Endothelial cell of hepatic sinusoid (primary cell): ENCODE results near the gene TNFRSF8.

Source experiments
- in situ Hi-C: cut with HindIII; loops from 2 replicates; pipeline ENCODE4 v1.10.0; 2017; ENCODE audit warnings: low sequenced_read_pairs

TNFRSF8 gene

DNA sequence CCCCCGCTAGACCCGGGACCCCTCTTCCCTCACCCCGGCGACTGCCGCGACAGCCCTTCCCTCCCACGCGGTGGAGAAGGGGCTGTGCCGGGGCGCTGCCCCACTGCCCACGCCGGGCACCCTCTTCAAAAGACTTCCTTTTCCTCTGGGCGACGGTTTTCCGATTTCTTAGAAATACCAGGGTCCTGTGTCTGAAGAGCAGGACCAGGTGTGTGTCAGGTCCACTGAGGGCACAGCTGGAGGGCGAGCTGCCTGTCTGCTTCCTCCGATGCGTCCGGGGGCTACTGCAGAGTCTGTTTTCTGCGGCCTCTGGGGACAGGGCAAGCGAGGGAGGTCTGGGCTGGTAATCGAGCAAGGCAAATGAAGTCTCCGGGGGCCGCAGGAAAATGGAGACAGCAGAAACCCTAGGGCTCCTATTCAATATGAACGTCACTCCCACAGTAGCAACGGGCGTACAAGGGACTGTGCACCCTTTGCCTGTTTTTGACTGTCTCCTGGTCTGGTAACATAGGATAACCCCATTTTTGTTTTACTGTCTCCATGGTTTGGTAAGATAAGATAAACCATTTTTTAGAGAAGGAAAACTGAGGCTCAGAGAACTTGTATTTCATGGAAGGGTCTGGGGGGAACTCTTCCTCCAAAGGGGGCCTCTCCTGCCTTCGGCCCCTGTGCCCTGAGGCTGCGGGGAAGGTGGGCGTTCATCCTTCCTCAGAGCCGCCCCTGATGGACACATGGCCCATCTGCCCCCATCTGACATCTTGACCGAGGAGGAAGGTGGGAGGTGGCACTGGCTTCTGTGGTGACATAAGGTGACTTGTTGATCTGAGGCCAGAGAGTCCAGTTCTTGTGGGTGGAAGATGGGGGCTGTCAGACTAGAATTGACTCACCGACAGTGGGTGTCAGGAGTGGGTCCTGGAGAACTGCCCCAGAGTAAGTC, 104.7 kb downstream of the TNFRSF8 start:
- in situ Hi-C loops, result no loop called here

- in situ Hi-C loops, result no loop called here
Measured at GRCh38 chr1:12168451-12169160, 105.5 kb downstream of the TNFRSF8 start.

DNA sequence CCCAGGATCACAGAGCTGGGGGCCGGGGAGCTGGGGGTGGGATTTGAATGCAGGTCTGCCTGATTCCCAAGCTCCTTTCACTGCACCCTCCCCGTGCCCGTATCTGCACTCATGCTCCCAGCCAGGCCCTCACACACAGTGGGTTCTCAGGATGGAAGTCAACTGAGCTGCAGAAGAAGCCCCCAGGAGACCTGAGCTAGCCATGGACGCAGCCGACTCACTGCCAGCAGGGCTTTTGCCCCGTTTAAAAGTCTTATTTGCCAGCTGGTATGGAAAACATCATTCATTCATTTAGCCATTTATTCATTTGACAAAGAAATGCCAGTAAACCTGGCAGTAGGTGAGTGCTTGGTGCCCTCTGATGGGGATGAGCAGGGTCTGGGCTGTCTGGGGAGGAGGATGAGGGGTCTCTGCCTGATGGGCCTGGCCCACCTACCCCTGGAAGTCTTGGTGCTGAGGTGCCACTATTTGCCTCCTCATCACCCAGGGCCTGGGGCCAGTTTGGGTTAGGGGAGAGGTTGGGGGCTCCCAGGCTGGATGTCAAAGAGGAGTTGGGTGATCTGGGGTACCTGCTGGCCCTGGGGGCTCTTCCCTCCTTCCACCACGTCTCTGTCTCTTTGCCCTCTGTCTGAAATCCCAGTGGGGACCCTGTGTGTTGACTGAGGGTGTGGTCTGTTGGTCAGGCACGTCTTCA, 106.5 kb downstream of the TNFRSF8 start:
- in situ Hi-C loops, result no loop called here

DNA sequence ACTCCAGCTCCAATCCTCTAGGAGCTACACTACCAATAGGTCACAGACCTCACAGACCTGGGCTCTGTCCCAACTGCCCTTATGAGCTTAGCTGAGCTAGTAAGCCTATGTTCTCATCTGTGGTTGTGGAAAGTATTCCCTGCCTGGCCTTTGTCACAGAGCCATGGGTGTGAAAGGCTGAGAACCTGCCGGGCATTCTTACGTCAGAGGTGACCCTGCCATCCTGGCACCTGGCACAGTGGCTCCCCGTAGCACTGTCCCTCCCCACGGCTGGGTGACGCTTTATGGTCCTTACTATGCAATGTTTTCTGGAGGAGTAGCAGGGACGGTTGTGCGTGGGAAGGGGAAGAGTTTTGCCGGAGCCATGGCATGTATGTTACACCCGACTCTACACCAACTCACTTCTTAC, 107.2 kb downstream of the TNFRSF8 start:
- in situ Hi-C loops, result no loop called here

DNA sequence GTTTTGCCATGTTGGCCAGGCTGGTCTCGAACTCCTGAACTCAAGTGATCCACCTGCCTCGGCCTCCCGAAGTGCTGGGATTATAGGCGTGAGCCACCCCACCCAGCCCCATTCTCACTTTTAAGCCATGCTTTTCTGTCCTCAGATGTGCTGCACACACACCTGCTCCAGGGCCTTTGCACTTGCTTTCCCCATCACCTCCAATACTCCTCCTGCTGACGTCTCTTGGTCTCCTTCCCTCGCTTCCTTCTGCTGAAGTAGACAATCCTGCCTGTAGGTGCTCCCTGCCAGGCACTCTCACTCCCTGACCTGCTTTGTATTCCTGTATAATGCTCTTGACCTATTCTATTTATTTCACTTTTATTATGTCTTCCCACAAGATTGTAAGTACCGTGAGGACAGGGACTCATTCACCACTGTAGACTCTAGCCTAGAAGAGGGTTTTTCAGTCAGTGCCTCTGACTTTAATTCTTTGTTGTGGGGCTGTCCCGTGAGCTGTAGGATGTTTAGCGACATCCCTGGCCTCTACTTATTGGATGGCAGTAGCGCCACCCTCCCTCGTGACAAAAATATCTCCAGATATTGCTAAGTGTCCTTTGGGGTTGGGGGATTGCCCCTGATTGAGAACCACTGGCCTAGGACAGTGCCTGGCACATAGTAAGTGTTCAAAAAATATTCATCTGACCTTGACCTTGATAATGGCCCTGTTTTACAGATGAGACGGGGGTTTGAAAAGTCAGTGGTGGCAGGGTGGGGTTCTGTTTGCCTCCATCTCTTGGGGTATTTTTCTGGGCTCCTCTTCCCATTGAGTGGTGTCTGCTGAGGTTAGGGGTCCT, 108.3 kb downstream of the TNFRSF8 start:
- in situ Hi-C loops, result no loop called here

DNA sequence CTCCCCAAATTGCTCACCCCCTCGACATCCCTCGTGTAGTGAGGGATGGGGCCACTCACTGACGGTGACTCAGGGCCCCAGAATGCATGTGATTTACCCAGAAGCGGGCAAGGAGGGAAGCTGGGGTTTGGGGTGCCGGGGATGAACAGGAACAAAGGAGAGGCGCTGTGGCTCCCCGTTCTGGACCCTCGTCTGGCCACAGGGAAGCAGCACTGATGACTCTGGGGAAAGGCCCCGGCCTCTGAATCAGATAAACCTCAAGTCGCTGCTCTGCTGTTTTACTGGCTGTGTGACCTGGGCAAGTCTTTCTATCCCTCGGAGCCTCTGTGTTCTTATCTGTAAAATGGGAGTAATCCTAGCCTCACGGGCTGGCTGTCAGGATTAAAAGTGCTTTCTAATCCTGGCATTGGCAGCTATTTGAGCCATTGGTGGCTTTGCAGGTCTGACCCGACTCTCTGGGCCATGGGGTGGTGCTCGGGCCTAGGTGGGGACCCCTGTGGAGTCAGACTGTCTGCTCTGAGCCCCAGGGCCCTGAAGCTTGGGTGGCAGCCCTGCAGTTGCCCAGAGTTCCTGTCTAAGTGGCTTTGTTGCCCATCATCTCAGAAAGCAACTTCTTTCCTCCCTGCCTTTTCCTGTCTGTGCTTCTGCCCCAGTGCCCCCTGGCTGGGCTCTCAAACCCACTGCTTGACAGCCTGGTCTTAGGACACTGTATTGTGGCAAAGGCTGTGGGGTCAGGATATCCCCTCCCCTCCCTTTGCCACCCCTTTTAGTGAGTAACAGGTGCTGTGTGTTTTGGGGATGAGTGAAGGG, 109.1 kb downstream of the TNFRSF8 start:
- in situ Hi-C loops, result no loop called here

DNA sequence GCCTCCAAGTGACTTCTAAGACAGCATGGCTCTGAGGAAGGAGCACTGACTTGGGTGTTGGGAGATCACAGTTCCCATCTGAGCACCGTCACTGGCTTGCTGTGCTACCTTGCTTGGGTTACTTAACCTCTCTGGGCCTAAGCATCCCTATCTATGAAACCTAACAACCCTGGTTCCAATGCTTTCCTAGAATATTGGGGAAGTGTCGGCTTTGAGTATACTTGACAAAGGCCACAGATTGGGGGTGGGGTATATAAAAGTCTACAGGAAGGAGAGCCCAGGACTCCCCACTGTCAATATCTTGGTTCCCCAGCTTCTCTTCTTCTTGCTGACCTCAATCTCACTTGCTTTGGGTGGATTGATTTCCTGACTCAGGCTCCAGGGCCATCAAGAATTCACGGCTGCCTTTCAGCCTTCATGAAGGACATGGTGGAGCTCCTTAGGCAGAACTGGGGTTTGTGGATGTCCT, 110.0 kb downstream of the TNFRSF8 start:
- in situ Hi-C loops, result no loop called here

- in situ Hi-C loops, result no loop called here
Measured at GRCh38 chr1:12173631-12174121, 110.6 kb downstream of the TNFRSF8 start.

- in situ Hi-C loops, result loop anchor here (5.0 kb wide), 1 partner anchor 48 kb away; no protein-coding TSS in a partner anchor
Measured at GRCh38 chr1:12174924-12175810, 112.1 kb downstream of the TNFRSF8 start.

DNA sequence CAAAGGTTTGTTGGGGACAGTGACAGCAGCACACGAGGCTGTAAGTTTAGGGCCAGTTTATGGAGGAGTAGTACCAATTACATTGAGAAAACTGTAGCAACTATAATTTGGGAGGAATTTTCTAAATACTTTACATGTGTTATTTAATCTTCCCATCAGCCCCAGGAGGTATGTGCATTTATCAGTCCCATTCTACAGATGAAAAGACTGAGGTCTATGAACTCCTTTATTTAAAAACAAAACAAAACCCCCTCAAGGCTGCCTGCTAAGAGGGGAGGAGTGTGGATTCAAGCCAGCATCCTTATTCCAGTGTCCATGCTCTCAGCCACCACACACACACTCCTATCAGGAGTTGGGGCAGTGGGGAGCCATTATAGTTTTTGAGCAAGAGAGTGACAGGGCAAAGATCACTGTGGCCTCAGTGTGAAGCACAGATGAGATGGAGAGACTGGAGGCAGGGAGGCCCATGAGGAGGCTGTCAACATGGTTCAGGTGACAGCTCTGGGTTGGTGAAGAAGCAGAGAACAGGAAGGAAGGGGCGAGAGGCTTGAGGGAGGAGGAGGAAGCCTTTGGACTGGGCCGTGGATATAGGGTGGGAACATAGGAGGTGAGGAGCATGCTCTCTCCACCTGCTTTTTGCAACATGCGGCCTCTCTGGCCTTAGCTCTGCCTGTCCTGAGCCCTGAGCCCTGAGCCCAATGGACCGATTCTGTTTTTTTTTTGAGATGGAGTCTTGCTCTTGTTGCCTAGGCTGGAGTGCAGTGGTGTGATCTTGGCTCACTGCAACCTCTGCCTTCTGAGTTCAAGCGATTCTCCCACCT, 113.4 kb downstream of the TNFRSF8 start:
- in situ Hi-C loops, result loop anchor here (5.0 kb wide), 1 partner anchor 49 kb away; no protein-coding TSS in a partner anchor

- in situ Hi-C loops, result loop anchor here (5.0 kb wide), 1 partner anchor 50 kb away; no protein-coding TSS in a partner anchor
Measured at GRCh38 chr1:12177156-12177998, 114.3 kb downstream of the TNFRSF8 start.

DNA sequence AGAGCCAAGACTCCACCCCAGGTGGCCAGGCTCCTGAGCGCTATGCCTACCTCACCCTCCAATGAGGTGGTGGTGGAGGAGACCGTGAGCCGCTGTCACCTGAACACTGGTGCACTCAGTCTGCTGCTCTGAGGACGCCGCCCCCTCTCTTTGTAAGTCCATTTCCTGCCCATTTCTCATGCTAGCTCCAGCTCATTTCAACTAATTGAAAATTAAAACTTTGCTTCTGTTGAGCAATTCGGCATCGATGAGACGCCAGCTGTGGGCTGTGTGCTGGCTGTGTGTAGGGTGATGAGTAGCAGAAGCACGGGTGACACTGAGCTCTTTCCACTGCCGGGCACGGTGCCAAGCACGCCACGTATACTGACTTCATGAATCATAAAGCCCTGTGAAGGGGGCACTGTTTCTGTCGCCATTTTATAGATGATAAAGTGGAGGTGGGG, 114.9 kb downstream of the TNFRSF8 start:
- in situ Hi-C loops, result loop anchor here (5.0 kb wide), 1 partner anchor 51 kb away; no protein-coding TSS in a partner anchor

DNA sequence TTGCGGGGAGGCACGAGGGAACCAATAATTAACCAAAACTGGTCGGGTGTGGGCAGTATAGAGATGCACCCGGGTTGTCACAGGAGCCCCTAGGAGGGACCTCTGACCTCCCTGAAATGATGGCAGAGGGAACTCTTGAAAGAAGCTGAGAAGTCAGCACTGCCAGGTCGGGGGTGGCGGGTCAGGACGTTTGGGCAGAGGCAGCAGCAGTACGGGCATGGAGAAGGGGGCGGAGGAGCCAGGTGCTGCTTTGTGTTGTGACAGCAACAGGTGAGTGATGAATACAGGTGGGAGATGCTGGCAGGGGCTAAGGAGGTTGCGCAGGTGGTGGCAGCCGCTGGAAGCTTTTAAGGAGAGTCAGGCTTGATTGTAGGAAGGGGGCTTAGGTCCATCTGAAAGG, 115.4 kb downstream of the TNFRSF8 start:
- in situ Hi-C loops, result loop anchor here (5.0 kb wide), 1 partner anchor 51 kb away; no protein-coding TSS in a partner anchor

DNA sequence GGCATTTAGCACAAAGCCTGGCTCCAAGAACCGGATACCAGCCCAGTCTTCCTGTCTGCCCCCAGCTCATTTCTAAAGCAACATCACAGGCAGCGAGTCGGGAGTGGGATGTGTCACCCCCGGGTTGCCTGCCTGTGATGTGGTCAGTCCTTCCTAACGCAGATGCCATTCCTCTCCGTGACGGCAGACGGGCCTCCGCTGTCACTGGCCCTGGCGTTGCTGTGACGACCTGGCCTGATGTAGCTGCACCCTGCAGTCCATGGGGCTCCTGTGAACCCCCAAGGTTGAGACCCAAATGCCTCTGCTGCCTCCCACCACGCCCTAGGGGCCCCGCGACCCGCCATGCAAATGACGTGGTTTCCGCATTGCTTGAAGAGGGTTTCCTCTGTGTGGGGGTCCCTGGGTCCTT, 116.0 kb downstream of the TNFRSF8 start:
- in situ Hi-C loops, result loop anchor here (5.0 kb wide), 1 partner anchor 52 kb away; no protein-coding TSS in a partner anchor

DNA sequence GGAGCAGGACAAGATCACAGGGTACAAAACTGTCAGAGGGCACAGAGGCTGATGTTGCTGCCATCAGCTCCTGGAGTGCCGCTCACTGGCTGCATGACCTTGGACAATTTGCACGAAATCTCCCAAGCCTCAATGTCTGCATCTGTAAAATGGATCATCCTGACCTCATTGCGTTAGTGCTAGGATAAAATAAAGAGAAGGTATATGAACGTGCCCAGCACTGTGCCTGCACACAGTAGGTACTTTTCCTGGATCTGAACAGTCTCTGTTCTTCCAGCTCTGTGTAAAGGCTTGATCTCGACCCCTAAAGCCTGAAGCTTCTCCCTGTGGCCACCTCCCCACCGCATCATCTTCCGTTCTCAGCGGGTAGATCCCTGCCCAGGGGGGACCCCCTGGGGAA, 116.6 kb downstream of the TNFRSF8 start:
- in situ Hi-C loops, result loop anchor here (5.0 kb wide), 1 partner anchor 52 kb away; no protein-coding TSS in a partner anchor

- in situ Hi-C loops, result no loop called here
Measured at GRCh38 chr1:12180315-12180714, 117.2 kb downstream of the TNFRSF8 start.
